SK-N-SH treated with all-trans-retinoic acid at 6 μM for 48 hours (cell line): ENCODE measurements around the gene SERPINA12.

ENCODE experiments used
- ATAC-seq: fragments of 200-7000 bp; cut with Tn5 transposase; 3 replicates; pipeline ENCODE4 v1.9.1; 2020; ENCODE audit warnings: mild to moderate bottlenecking, moderate library complexity
- ARNTL ChIP-seq: fragments of 450-650 bp; formaldehyde crosslinking; IDR thresholded peaks from 2 replicates; pipeline ENCODE4 v1.5.0; 2020; ENCODE audit warnings: low read depth, mild to moderate bottlenecking, moderate library complexity, borderline replicate concordance
- BACH2 ChIP-seq: fragments of 250-450 bp; sonication (Bioruptor Pico); IDR thresholded peaks from 2 replicates; pipeline ENCODE4 v1.9.0; 2021; ENCODE audit warnings: mild to moderate bottlenecking, borderline replicate concordance
- CREB5 ChIP-seq: fragments of 250-450 bp; sonication (Bioruptor Pico); IDR thresholded peaks from 2 replicates; pipeline ENCODE4 v1.5.1; 2020; ENCODE audit warnings: low read depth, mild to moderate bottlenecking, moderate library complexity
- CSRNP3 ChIP-seq: fragments of 250-450 bp; sonication (Bioruptor Pico); IDR thresholded peaks from 2 replicates; pipeline ENCODE4 v1.5.1; 2021; ENCODE audit warnings: mild to moderate bottlenecking, moderate library complexity
- ESRRG ChIP-seq: fragments of 250-450 bp; sonication (Bioruptor Pico); IDR thresholded peaks from 2 replicates; pipeline ENCODE4 v1.6.1; 2021; ENCODE audit warnings: mild to moderate bottlenecking
- ISL1 ChIP-seq: fragments of 250-450 bp; sonication (Bioruptor Pico); IDR thresholded peaks from 2 replicates; pipeline ENCODE4 v2.1.2; 2022; ENCODE audit warnings: mild to moderate bottlenecking, moderate library complexity
- OSR1 ChIP-seq: fragments of 250-450 bp; sonication (Bioruptor Pico); IDR thresholded peaks from 2 replicates; pipeline ENCODE4 v1.8.0; 2022; ENCODE audit warnings: moderate library complexity, mild to moderate bottlenecking, inconsistent platforms
- POU6F1 ChIP-seq: fragments of 250-450 bp; sonication (Bioruptor Pico); IDR thresholded peaks from 2 replicates; pipeline ENCODE4 v1.8.0; 2021; ENCODE audit warnings: low read depth, mild to moderate bottlenecking, moderate library complexity, borderline replicate concordance
- PPARA ChIP-seq: fragments of 250-450 bp; sonication (Bioruptor Pico); IDR thresholded peaks from 2 replicates; pipeline ENCODE4 v1.5.0; 2020; ENCODE audit warnings: mild to moderate bottlenecking, borderline replicate concordance
- RARB ChIP-seq: fragments of 250-450 bp; sonication (Bioruptor Pico); IDR thresholded peaks from 2 replicates; pipeline ENCODE4 v1.8.0; 2021; ENCODE audit warnings: mild to moderate bottlenecking, moderate library complexity
- SNAI2 ChIP-seq: fragments of 250-450 bp; sonication (Bioruptor Pico); IDR thresholded peaks from 2 replicates; pipeline ENCODE4 v1.5.0; 2020; ENCODE audit warnings: mild to moderate bottlenecking, moderate library complexity
- TCF4 ChIP-seq: fragments of 250-450 bp; sonication (Bioruptor Pico); IDR thresholded peaks from 2 replicates; pipeline ENCODE4 v1.8.0; 2021; ENCODE audit warnings: mild to moderate bottlenecking, moderate library complexity, borderline replicate concordance
- TOX ChIP-seq: fragments of 250-450 bp; sonication (Bioruptor Pico); IDR thresholded peaks from 2 replicates; pipeline ENCODE4 v1.8.0; 2021; ENCODE audit warnings: mild to moderate bottlenecking, moderate library complexity, borderline replicate concordance
- ZC3H10 ChIP-seq: fragments of 250-450 bp; sonication (Bioruptor Pico); IDR thresholded peaks from 2 replicates; pipeline ENCODE4 v1.5.1; 2021; ENCODE audit warnings: mild to moderate bottlenecking, moderate library complexity
- ZFP3 ChIP-seq: fragments of 250-450 bp; sonication (Bioruptor Pico); IDR thresholded peaks from 2 replicates; pipeline ENCODE4 v1.5.0; 2020; ENCODE audit warnings: mild to moderate bottlenecking, moderate library complexity
- ZFP30 ChIP-seq: fragments of 450-650 bp; formaldehyde crosslinking; IDR thresholded peaks from 2 replicates; pipeline ENCODE4 v1.5.0; 2022; ENCODE audit warnings: mild to moderate bottlenecking, moderate library complexity
- ZNF565 ChIP-seq: fragments of 450-650 bp; formaldehyde crosslinking; conservative IDR thresholded peaks from 2 replicates; pipeline ENCODE4 v1.5.0; 2020; ENCODE audit warnings: low read depth, mild to moderate bottlenecking, moderate library complexity
- ZNF70 ChIP-seq: fragments of 450-650 bp; formaldehyde crosslinking; IDR thresholded peaks from 2 replicates; pipeline ENCODE4 v1.5.0; 2020; ENCODE audit warnings: mild to moderate bottlenecking, moderate library complexity
- ZNF8 ChIP-seq: fragments of 450-650 bp; formaldehyde crosslinking; IDR thresholded peaks from 2 replicates; pipeline ENCODE4 v1.5.0; 2020; ENCODE audit warnings: mild to moderate bottlenecking, moderate library complexity
- TF ChIP-seq, protein P1 (sequence below): fragments of 250-450 bp; sonication (Bioruptor Pico); IDR thresholded peaks from 2 replicates; pipeline ENCODE4 v1.5.0; 2020; ENCODE audit warnings: mild to moderate bottlenecking, moderate library complexity

SERPINA12 gene

DNA sequence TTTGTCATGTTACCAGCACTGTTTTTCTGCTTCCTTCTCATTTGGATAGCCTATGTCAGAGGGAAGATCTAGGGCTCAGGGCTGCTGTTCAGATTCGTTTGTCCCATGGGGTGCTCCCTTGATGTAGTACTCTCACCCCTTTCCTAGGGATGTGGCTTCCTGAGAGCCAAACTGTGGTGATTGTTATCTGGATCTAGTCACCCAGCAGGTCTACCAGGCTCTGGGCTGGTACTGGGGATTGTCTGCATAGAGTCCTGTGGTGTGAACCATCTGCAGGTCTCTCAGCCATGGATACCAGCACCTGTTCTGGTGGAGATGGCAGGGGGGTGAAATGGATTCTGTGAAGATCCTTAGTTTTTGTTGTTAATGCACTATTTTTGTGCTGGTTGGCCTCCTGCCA is 51.2 kb downstream of the SERPINA12 start:
- TF ChIP-seq RARB (CRISPR knock-in tag) (no peak), POU6F1 (CRISPR knock-in tag) (no peak), CREB5 (CRISPR knock-in tag) (no peak), ZFP30 (CRISPR knock-in tag) (no peak), SNAI2 (CRISPR knock-in tag) (no peak), ZNF8 (no peak), PPARA (CRISPR knock-in tag) (no peak), ZNF565 (CRISPR knock-in tag) (no peak), OSR1 (no peak)
- ATAC-seq, result no peak

DNA sequence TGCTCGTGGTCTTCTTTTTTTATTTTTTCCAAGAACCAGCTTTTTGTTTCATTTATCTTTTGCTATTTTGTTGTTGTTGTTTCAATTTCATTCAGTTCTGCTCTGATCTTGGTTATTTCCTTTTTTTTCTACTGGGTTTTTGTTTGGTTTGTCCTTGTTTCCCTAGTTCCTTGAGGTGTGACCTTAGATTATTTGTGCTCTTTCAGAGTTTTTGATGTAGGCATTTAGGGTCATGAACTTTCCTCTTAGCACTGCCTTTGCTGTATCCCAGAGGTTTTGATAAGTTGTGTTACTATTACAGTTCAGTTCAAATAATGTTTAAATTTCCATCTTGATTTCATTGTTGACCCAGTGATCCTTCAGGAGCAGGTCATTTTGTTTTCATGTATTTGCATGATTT is 53.3 kb downstream of the SERPINA12 start:
- no peak for ATAC-seq
- no peak for TF ChIP-seq ZFP3 (CRISPR knock-in tag)
- TF ChIP-seq PPARA (CRISPR knock-in tag), result no peak
- no peak for TF ChIP-seq ZFP30 (CRISPR knock-in tag)
- no peak for TF ChIP-seq RARB (CRISPR knock-in tag)
- TF ChIP-seq ZNF70 (CRISPR knock-in tag), result no peak
- TF ChIP-seq ZNF565 (CRISPR knock-in tag), result no peak
- no peak for TF ChIP-seq ESRRG (CRISPR knock-in tag)
- no peak for TF ChIP-seq ZC3H10 (CRISPR knock-in tag)
- no peak for TF ChIP-seq TCF4
- TF ChIP-seq, protein P1, sequence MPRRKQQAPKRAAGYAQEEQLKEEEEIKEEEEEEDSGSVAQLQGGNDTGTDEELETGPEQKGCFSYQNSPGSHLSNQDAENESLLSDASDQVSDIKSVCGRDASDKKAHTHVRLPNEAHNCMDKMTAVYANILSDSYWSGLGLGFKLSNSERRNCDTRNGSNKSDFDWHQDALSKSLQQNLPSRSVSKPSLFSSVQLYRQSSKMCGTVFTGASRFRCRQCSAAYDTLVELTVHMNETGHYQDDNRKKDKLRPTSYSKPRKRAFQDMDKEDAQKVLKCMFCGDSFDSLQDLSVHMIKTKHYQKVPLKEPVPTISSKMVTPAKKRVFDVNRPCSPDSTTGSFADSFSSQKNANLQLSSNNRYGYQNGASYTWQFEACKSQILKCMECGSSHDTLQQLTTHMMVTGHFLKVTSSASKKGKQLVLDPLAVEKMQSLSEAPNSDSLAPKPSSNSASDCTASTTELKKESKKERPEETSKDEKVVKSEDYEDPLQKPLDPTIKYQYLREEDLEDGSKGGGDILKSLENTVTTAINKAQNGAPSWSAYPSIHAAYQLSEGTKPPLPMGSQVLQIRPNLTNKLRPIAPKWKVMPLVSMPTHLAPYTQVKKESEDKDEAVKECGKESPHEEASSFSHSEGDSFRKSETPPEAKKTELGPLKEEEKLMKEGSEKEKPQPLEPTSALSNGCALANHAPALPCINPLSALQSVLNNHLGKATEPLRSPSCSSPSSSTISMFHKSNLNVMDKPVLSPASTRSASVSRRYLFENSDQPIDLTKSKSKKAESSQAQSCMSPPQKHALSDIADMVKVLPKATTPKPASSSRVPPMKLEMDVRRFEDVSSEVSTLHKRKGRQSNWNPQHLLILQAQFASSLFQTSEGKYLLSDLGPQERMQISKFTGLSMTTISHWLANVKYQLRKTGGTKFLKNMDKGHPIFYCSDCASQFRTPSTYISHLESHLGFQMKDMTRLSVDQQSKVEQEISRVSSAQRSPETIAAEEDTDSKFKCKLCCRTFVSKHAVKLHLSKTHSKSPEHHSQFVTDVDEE (CRISPR knock-in tag), result no peak
- TF ChIP-seq TOX (CRISPR knock-in tag), result no peak
- TF ChIP-seq BACH2 (CRISPR knock-in tag), result no peak
- TF ChIP-seq CSRNP3, result no peak
- no peak for TF ChIP-seq ARNTL (CRISPR knock-in tag)
- TF ChIP-seq OSR1, result no peak
- TF ChIP-seq ISL1 (CRISPR knock-in tag), result no peak
- TF ChIP-seq POU6F1 (CRISPR knock-in tag), result no peak

DNA sequence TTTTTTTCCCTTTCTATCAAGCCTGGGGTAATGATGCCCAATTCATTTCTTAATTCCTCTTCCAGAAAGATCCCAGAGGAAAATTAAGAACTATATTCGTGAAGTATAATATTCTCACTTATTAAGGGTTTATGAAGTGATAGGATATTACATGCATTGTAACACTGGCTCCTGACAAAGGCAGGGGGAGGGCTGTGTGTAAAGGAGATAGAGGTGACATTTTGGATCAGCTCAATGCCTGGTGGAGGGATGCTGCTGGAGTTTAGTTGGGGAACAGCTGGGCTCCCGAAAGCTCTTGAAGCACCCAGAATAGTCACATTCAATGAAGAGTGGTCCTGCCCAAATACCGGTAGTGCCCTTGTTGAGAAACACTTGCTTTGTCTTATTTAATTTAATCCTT is 57.4 kb downstream of the SERPINA12 start:
- ATAC-seq, result no peak
- no peak for TF ChIP-seq CREB5 (CRISPR knock-in tag)
- TF ChIP-seq, protein P1 (CRISPR knock-in tag), result no peak
- TF ChIP-seq RARB (CRISPR knock-in tag), result no peak
- TF ChIP-seq ZNF8, result no peak
- TF ChIP-seq ZNF565 (CRISPR knock-in tag), result no peak
- TF ChIP-seq SNAI2 (CRISPR knock-in tag), result no peak
- TF ChIP-seq OSR1, result no peak
- TF ChIP-seq POU6F1 (CRISPR knock-in tag), result no peak
- no peak for TF ChIP-seq TCF4
- no peak for TF ChIP-seq CSRNP3
